HepG2 (cell line): ENCODE results near the gene OAF. TPM values are rescaled to one million over a fixed set of nuclear protein-coding genes. Genes with fewer than 3 reads are reported as not detected.

Source experiments
- ATAC-seq: fragments of 200-7000 bp; cut with Tn5 transposase; 3 replicates; pipeline ENCODE4 v1.9.1; 2020; ENCODE audit warnings: mild to moderate bottlenecking, moderate library complexity
- BruUV-seq: library from RNA; stranded (reverse); fragments of 400-500 nt; replicated peaks from 2 replicates; lab custom pipeline; 2021; lab: Mats Ljungman, UMichigan
- CTCF ChIA-PET: fragments of 300-600 bp; formaldehyde crosslinking; extraction: SDS; loops from one replicate; lab custom pipeline; 2021; ENCODE audit warnings: low total read pairs, inconsistent platforms, low intra/inter-chr PET ratio; lab: Yijun Ruan, JAX
- POLR2A ChIA-PET: fragments of 350-600 bp; sonication (Branson Sonifier 250); formaldehyde crosslinking; loops from one replicate; lab custom pipeline; 2020; ENCODE audit warnings: antibody characterized with exemption, inconsistent platforms; lab: Yijun Ruan, JAX
- DNase-seq: peaks from one replicate; pipeline ENCODE4 v3.0.0-alpha.2; 2015; ENCODE audit warnings: low spot score
- FAIRE-seq: peaks from 3 replicates; lab custom pipeline; 2011; peaks lifted over from hg19 to GRCh38; lab: Jason Lieb, UNC
- H2AFZ ChIP-seq: one replicate; pipeline ENCODE4 v1.6.1; 2011; ENCODE audit warnings: low read length, inconsistent platforms
- H3K27ac ChIP-seq: fragments of 300-600 bp; 3 replicates; pipeline ENCODE4 v1.8.0; 2011; ENCODE audit warnings: mixed run types, mild to moderate bottlenecking, mixed read lengths, low read length, inconsistent platforms; ENCODE audit not compliant: insufficient read depth; ENCODE audit errors: extremely low read length
- H3K27me3 ChIP-seq, 2 experiments: fragments of 200-600 bp in 1 of 2; 2 replicates in 1 of 2; 3 replicates in 1 of 2; pipeline versions ENCODE4 v1.6.0 to v1.8.0; 2011; ENCODE audit warnings: low read length in 2 of 2, mild to moderate bottlenecking in 2 of 2, moderate library complexity in 2 of 2, inconsistent platforms in 1 of 2; ENCODE audit not compliant: insufficient read depth in 2 of 2, control insufficient read depth in 1 of 2
- H3K36me3 ChIP-seq, 2 experiments: fragments of 200-600 bp in 1 of 2; replicated peaks in 1 of 2; 2 replicates in 1 of 2; 3 replicates in 1 of 2; pipeline versions ENCODE4 v1.5.1 to v1.8.0; 2011; ENCODE audit warnings: low read length in 2 of 2, inconsistent platforms in 1 of 2; ENCODE audit not compliant: insufficient read depth in 2 of 2, control insufficient read depth in 1 of 2
- H3K4me1 ChIP-seq: 2 replicates; pipeline ENCODE4 v1.5.1; 2012; ENCODE audit warnings: low read length, inconsistent platforms; ENCODE audit not compliant: insufficient read depth
- H3K4me2 ChIP-seq: 2 replicates; pipeline ENCODE4 v1.6.0; 2011; ENCODE audit warnings: low read depth, low read length, inconsistent platforms
- H3K4me3 ChIP-seq, 3 experiments: fragments of 200-600 bp in 1 of 3; sonication (generic), shearing (Covaris generic) in 1 of 3; replicated peaks in 1 of 3; 2 replicates each; pipeline ENCODE4 v1.5.1; 2011 to 2016; ENCODE audit warnings: low read length in 3 of 3, inconsistent platforms in 2 of 3, low read depth in 2 of 3, mild to moderate bottlenecking in 2 of 3, control low read depth in 1 of 3, mixed read lengths in 1 of 3; ENCODE audit not compliant: insufficient read depth in 1 of 3
- H3K79me2 ChIP-seq: one replicate; pipeline ENCODE4 v1.6.1; 2011; ENCODE audit warnings: low read length, inconsistent platforms; ENCODE audit not compliant: insufficient read depth
- H3K9ac ChIP-seq: 2 replicates; pipeline ENCODE4 v1.6.0; 2011; ENCODE audit warnings: mild to moderate bottlenecking, low read depth, low read length, inconsistent platforms; ENCODE audit not compliant: insufficient read depth
- H3K9me3 ChIP-seq: 2 replicates; pipeline ENCODE4 v1.5.1; 2012; ENCODE audit warnings: mild to moderate bottlenecking, low read length
- H4K20me1 ChIP-seq: 2 replicates; pipeline ENCODE4 v1.6.0; 2011; ENCODE audit warnings: inconsistent platforms, mild to moderate bottlenecking, low read length, moderate library complexity; ENCODE audit not compliant: insufficient read depth
- ATF1 ChIP-seq: IDR thresholded peaks from 2 replicates; pipeline ENCODE4 v1.6.1; 2016; ENCODE audit warnings: mild to moderate bottlenecking, control low read depth
- CTCF ChIP-seq: sonication (generic); formaldehyde crosslinking; IDR thresholded peaks from 2 replicates; pipeline ENCODE4 v1.5.0; 2020; ENCODE audit warnings: mild to moderate bottlenecking, missing genetic modification reagents, moderate library complexity
- DPF2 ChIP-seq: sonication (generic); formaldehyde crosslinking; IDR thresholded peaks from 2 replicates; pipeline ENCODE4 v1.4.0; 2020; ENCODE audit warnings: mild to moderate bottlenecking, low read depth, missing genetic modification reagents, borderline replicate concordance
- FOSL2 ChIP-seq: sonication (generic); formaldehyde crosslinking; IDR thresholded peaks from 2 replicates; pipeline ENCODE4 v1.4.0; 2020; ENCODE audit warnings: missing genetic modification reagents
- HES4 ChIP-seq: sonication (generic); formaldehyde crosslinking; IDR thresholded peaks from 2 replicates; pipeline ENCODE4 v1.9.0; 2021; ENCODE audit warnings: mild to moderate bottlenecking, missing genetic modification reagents, borderline replicate concordance
- KAT2B ChIP-seq: fragments of 150-350 bp; IDR thresholded peaks from 2 replicates; pipeline ENCODE4 v1.6.1; 2014; ENCODE audit warnings: low read depth, low read length, borderline replicate concordance
- RBAK ChIP-seq: sonication (generic); formaldehyde crosslinking; IDR thresholded peaks from 2 replicates; pipeline ENCODE4 v1.5.1; 2020; ENCODE audit warnings: mild to moderate bottlenecking, missing genetic modification reagents
- SSRP1 ChIP-seq: IDR thresholded peaks from 2 replicates; pipeline ENCODE4 v1.6.1; 2016; ENCODE audit warnings: control low read depth
- TFAP4 ChIP-seq: sonication (generic); IDR thresholded peaks from 2 replicates; pipeline ENCODE4 v1.6.1; 2016; ENCODE audit warnings: low read depth, borderline replicate concordance
- ZFP37 ChIP-seq: sonication (generic); formaldehyde crosslinking; IDR thresholded peaks from 2 replicates; pipeline ENCODE4 v1.4.0; 2020; ENCODE audit warnings: missing genetic modification reagents, borderline replicate concordance
- ZNF121 ChIP-seq: sonication (generic); formaldehyde crosslinking; IDR thresholded peaks from 2 replicates; pipeline ENCODE4 v1.5.0; 2020; ENCODE audit warnings: mild to moderate bottlenecking, missing genetic modification reagents
- ZNF24 ChIP-seq: fragments of 450-650 bp; IDR thresholded peaks from 2 replicates; pipeline ENCODE4 v1.6.1; 2017; ENCODE audit warnings: antibody characterized with exemption, mild to moderate bottlenecking
- ZNF333 ChIP-seq: sonication (generic); formaldehyde crosslinking; IDR thresholded peaks from 2 replicates; pipeline ENCODE4 v1.4.0; 2020; ENCODE audit warnings: mild to moderate bottlenecking, missing genetic modification reagents, borderline replicate concordance
- ZNF362 ChIP-seq: sonication (generic); formaldehyde crosslinking; IDR thresholded peaks from 2 replicates; pipeline ENCODE4 v1.4.0; 2020; ENCODE audit warnings: missing genetic modification reagents, mild to moderate bottlenecking, borderline replicate concordance
- ZNF652 ChIP-seq: IDR thresholded peaks from 2 replicates; pipeline ENCODE4 v1.6.1; 2016; ENCODE audit warnings: low read depth, borderline replicate concordance
- ZNF768 ChIP-seq: sonication (generic); formaldehyde crosslinking; IDR thresholded peaks from 2 replicates; pipeline ENCODE4 v1.4.0; 2020; ENCODE audit warnings: missing genetic modification reagents
- WGBS: methylation state at CpG from one replicate; pipeline ENCODE4 v1.1.6; 2017; ENCODE audit warnings: low lambda C conversion rate; 5-methylcytosine and 5-hydroxymethylcytosine counted together
- in situ Hi-C: cut with HindIII; loops from 2 replicates; pipeline ENCODE4 v1.10.0; 2017; ENCODE audit warnings: low pct_unique_long_range_greater_than_20kb; ENCODE audit not compliant: extremely low pct_ligation_motif_present
- intact Hi-C: fragments of 100-400 bp; cut with micrococcal nuclease; formaldehyde crosslinking; loops from one replicate; pipeline ENCODE4 v1.10.0; 2022; ENCODE audit not compliant: unreplicated experiment
- polyA plus RNA-seq, 8 experiments: library from polyadenylated mRNA; depleted of rRNA in 3 of 8; stranded (reverse) in 7 of 8; unstranded in 1 of 8; fragments of >200 nt; fragmentation: Illumina TruSeq in 4 of 8; extraction: Trizol in 4 of 8; gene quantifications; 2 replicates each; pipeline versions ENCODE4 v1.2.1 to v1.2.3, GENCODE V29; 2011 to 2016; ENCODE audit warnings: low read depth in 4 of 8, missing spikeins in 1 of 8, mixed read lengths in 1 of 8; ENCODE audit not compliant: insufficient read depth in 1 of 8
- total RNA-seq, 5 experiments: library from RNA; depleted of rRNA; stranded (reverse); fragments of >200 nt; fragmentation: Illumina TruSeq; extraction: Trizol; gene quantifications; 2 replicates each; pipeline ENCODE4 v1.2.3, GENCODE V29; 2016; ENCODE audit warnings: low read depth in 1 of 5

OAF gene
- total and polyA plus RNA-seq, 2 of the 13 experiments (the other 11 are each of a cell fraction or from before 2014, with no cell fraction given), result 63.7 to 94.6 TPM

GRCh38 chr11:120205596-120206161 is 5.2 kb upstream of the OAF start:
- DNase-seq (no peak), FAIRE-seq (no peak), ATAC-seq (no peak)
- 96% methylated on average over 7 of the region's 7 CpGs for WGBS
- no peak overlapping the region for H2AFZ ChIP-seq
- no peaks in the 10 kb centered on the region for H3K36me3 ChIP-seq
- H3K9ac ChIP-seq, result no peak overlapping the region
- H3K79me2 ChIP-seq, result no peaks in the 10 kb centered on the region
- BruUV-seq, result no TSS peak
- no peak overlapping the region for H3K4me3 ChIP-seq
- no peak for TF ChIP-seq CTCF (CRISPR knock-in tag)
- 0 out of 2 replicates have a peak, but pooled peaks have one; percentile 27 for TF ChIP-seq ZNF24
- TF ChIP-seq HES4 (CRISPR knock-in tag), result no peak
- no peak for TF ChIP-seq ZNF333 (CRISPR knock-in tag)
- TF ChIP-seq ZNF121, result peak; percentile 57; the same call in 1 of the 2 replicates
- no peak for TF ChIP-seq SSRP1
- no peak for TF ChIP-seq KAT2B
- no peak for TF ChIP-seq RBAK (CRISPR knock-in tag)
- TF ChIP-seq ZFP37 (CRISPR knock-in tag), result no peak
- no peak for TF ChIP-seq ZNF362 (CRISPR knock-in tag)
- no peak for TF ChIP-seq ATF1
- peak; percentile 56 for TF ChIP-seq FOSL2 (CRISPR knock-in tag)
- no peak for TF ChIP-seq ZNF652 (CRISPR knock-in tag)
- TF ChIP-seq TFAP4, result no peak
- no peak for TF ChIP-seq ZNF768 (CRISPR knock-in tag)
- no peak for TF ChIP-seq DPF2 (CRISPR knock-in tag)
- in situ Hi-C loops (no loop called here), intact Hi-C loops (no loop called here)
- no peak overlapping the region for H3K4me2 ChIP-seq
- H3K9me3 ChIP-seq, result no peaks in the 10 kb centered on the region
- no peak overlapping the region for H3K27ac ChIP-seq
- POLR2A ChIA-PET, result interaction anchor here (1.8 to 5.4 kb wide), 2 partner anchors 13 to 20 kb away, joined by 4 to 92 read pairs; no protein-coding TSS in a partner anchor
- H4K20me1 ChIP-seq, result no peaks in the 10 kb centered on the region
- peaks cover 85% of the 10 kb centered on the region for H3K4me1 ChIP-seq
- CTCF ChIA-PET, result no interaction called here
- no peaks in the 10 kb centered on the region for H3K27me3 ChIP-seq
